Measurements from ENCODE around the gene SCEL.
"Not testable (repeated sequence)": the region's sequence is repeated elsewhere in the genome, so short reads cannot be mapped to it uniquely, and the experiment has no call there.

DNA sequence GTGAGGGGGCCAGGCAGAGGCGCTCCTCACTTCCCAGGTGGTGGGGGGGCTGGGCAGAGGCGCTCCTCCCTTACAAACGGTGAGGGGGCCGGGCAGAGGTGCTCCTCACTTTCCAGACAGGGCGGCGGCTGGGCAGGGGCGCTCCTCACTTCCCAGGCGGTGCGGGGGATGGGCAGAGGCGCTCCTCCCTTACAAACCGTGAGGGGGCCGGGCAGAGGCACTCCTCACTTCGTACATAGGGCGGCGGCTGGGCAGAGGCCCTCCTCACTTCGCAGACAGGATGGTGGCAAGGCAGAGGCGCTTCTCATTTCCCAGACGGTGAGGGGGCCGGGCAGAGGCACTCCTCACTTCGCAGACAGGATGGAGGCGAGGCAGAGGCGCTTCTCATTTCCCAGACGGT, 124.5 kb downstream of the SCEL start:
- TF ChIP-seq CREB1 (CRISPR knock-in tag; IDR thresholded peaks at IDR 0.05; ENCODE audit: low read depth); EZH2phosphoT487 (IDR thresholded peaks at IDR 0.05; ENCODE audit: unreplicated experiment); POLR2AphosphoS5 (IDR thresholded peaks at IDR 0.05; ENCODE audit: low read depth); ZNF462 (CRISPR knock-in tag; IDR thresholded peaks at IDR 0.05); EZH2 (IDR thresholded peaks at IDR 0.05; ENCODE audit: low read depth, unreplicated experiment); STAT1 (IDR thresholded peaks at IDR 0.05; ENCODE audit: unreplicated experiment); JUNB (IDR thresholded peaks at IDR 0.05; ENCODE audit: unreplicated experiment); ZNF331 (CRISPR knock-in tag; IDR thresholded peaks at IDR 0.05; ENCODE audit: low read depth): not testable (repeated sequence)
- TF ChIP-seq, protein P1, sequence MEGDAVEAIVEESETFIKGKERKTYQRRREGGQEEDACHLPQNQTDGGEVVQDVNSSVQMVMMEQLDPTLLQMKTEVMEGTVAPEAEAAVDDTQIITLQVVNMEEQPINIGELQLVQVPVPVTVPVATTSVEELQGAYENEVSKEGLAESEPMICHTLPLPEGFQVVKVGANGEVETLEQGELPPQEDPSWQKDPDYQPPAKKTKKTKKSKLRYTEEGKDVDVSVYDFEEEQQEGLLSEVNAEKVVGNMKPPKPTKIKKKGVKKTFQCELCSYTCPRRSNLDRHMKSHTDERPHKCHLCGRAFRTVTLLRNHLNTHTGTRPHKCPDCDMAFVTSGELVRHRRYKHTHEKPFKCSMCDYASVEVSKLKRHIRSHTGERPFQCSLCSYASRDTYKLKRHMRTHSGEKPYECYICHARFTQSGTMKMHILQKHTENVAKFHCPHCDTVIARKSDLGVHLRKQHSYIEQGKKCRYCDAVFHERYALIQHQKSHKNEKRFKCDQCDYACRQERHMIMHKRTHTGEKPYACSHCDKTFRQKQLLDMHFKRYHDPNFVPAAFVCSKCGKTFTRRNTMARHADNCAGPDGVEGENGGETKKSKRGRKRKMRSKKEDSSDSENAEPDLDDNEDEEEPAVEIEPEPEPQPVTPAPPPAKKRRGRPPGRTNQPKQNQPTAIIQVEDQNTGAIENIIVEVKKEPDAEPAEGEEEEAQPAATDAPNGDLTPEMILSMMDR (conservative IDR thresholded peaks at IDR 0.05; ENCODE audit: low read depth in 2 of 2): not testable (repeated sequence)
- TF ChIP-seq, protein P2, sequence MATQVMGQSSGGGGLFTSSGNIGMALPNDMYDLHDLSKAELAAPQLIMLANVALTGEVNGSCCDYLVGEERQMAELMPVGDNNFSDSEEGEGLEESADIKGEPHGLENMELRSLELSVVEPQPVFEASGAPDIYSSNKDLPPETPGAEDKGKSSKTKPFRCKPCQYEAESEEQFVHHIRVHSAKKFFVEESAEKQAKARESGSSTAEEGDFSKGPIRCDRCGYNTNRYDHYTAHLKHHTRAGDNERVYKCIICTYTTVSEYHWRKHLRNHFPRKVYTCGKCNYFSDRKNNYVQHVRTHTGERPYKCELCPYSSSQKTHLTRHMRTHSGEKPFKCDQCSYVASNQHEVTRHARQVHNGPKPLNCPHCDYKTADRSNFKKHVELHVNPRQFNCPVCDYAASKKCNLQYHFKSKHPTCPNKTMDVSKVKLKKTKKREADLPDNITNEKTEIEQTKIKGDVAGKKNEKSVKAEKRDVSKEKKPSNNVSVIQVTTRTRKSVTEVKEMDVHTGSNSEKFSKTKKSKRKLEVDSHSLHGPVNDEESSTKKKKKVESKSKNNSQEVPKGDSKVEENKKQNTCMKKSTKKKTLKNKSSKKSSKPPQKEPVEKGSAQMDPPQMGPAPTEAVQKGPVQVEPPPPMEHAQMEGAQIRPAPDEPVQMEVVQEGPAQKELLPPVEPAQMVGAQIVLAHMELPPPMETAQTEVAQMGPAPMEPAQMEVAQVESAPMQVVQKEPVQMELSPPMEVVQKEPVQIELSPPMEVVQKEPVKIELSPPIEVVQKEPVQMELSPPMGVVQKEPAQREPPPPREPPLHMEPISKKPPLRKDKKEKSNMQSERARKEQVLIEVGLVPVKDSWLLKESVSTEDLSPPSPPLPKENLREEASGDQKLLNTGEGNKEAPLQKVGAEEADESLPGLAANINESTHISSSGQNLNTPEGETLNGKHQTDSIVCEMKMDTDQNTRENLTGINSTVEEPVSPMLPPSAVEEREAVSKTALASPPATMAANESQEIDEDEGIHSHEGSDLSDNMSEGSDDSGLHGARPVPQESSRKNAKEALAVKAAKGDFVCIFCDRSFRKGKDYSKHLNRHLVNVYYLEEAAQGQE (IDR thresholded peaks at IDR 0.05; ENCODE audit: unreplicated experiment): not testable (repeated sequence)
- TF ChIP-seq, protein P3, sequence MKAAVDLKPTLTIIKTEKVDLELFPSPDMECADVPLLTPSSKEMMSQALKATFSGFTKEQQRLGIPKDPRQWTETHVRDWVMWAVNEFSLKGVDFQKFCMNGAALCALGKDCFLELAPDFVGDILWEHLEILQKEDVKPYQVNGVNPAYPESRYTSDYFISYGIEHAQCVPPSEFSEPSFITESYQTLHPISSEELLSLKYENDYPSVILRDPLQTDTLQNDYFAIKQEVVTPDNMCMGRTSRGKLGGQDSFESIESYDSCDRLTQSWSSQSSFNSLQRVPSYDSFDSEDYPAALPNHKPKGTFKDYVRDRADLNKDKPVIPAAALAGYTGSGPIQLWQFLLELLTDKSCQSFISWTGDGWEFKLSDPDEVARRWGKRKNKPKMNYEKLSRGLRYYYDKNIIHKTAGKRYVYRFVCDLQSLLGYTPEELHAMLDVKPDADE (IDR thresholded peaks at IDR 0.05): not testable (repeated sequence)
